ENCODE measurements around the gene WRAP73.

GRCh38 chr1:3652548-3653285 lies 2.8 kb upstream of the WRAP73 start:
- TF ChIP-seq CTCF (IDR thresholded peaks at IDR 0.05) (no peak), POLR2AphosphoS5 (IDR thresholded peaks at IDR 0.05; ENCODE audit: insufficient read depth in 1 of 2, low read depth in 1 of 2) (no peak)
